Naive thymus-derived CD8-positive, alpha-beta T cell (primary cell): ENCODE results near the gene GLI1. TPM values are rescaled to one million over a fixed set of nuclear protein-coding genes. Genes with fewer than 3 reads are reported as not detected.

ENCODE experiments used
- ATAC-seq, 2 donors: fragments of 150-1000 bp; cut with Tn5 transposase in 1 of 2; sonication (Bioruptor Pico), chemical (Tn5 transposase) in 1 of 2; 1 replicate in 1 of 2; 2 replicates in 1 of 2; pipeline ENCODE4 v1.10.0; 2021; ENCODE audit warnings: mild to moderate bottlenecking in 2 of 2, moderate library complexity in 2 of 2
- POLR2A ChIA-PET: fragments of 350-600 bp; sonication (Branson Sonifier 250); formaldehyde crosslinking; loops from one replicate; lab custom pipeline; 2021; ENCODE audit warnings: antibody characterized with exemption; lab: Charles Lee
- DNase-seq, 10 donors: peaks; one replicate each; pipeline versions ENCODE4 v3.0.0 to v3.0.0-alpha.2; 2020 to 2022
- H3K27ac Mint-ChIP-seq, 10 donors: one replicate each; pipeline ENCODE4 v1.8.0; 2020 to 2022; ENCODE audit warnings: mild to moderate bottlenecking in 10 of 10, mixed read lengths in 10 of 10, moderate library complexity in 4 of 10, inconsistent platforms in 1 of 10
- H3K27me3 Mint-ChIP-seq, 5 donors: one replicate each; pipeline ENCODE4 v1.8.0; 2021 to 2022; ENCODE audit warnings: mixed read lengths in 5 of 5
- H3K36me3 Mint-ChIP-seq, 3 donors: one replicate each; pipeline ENCODE4 v1.8.0; 2020 to 2022; ENCODE audit warnings: mixed read lengths in 3 of 3, mild to moderate bottlenecking in 2 of 3, inconsistent platforms in 1 of 3
- H3K4me1 Mint-ChIP-seq, 4 donors: one replicate each; pipeline ENCODE4 v1.8.0; 2021 to 2022; ENCODE audit warnings: mixed read lengths in 4 of 4
- H3K4me3 Mint-ChIP-seq, 10 donors: one replicate each; pipeline ENCODE4 v1.8.0; 2020 to 2022; ENCODE audit warnings: mild to moderate bottlenecking in 10 of 10, mixed read lengths in 10 of 10, moderate library complexity in 6 of 10, inconsistent platforms in 1 of 10
- H3K9me3 Mint-ChIP-seq, 9 donors: one replicate each; pipeline ENCODE4 v1.8.0; 2020 to 2022; ENCODE audit warnings: mixed read lengths in 9 of 9, mild to moderate bottlenecking in 3 of 9, inconsistent platforms in 1 of 9, moderate library complexity in 1 of 9
- polyA plus RNA-seq, 3 donors: library from polyadenylated mRNA; unstranded; fragments of 300-500 nt; fragmentation: Illumina TruSeq; gene quantifications; one replicate each; pipeline ENCODE4 v1.2.3, GENCODE V29; 2021
- total RNA-seq, 8 experiments: library from RNA in 2 of 8; stranded (reverse) in 2 of 8; gene quantifications; one replicate each; pipeline ENCODE4 v1.2.3 and lab custom pipeline; 2021 to 2026

The GLI1 gene
- total and polyA plus RNA-seq, 5 experiments from 2014 or later, result 1.9 to 2.7 TPM; not detected in 3

DNA sequence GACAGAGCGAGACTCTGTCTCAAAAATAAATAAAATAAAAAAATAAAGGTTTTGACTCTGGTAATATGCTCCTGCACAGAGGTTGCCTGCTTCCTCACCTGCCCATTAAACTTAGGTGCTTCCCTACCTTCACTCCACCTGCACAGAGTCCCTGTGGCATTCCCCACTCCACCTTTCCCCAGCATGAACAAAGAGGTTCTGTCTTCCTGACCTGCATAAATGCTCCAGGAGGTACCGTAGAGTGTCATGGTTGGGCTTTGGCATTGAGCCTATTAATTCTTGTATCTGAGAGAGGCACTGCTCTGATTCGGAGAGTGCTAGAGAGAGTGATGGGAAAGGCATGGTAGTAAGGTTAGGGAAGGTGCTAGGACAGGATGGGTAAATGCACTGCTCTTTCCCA, 13.8 kb downstream of the GLI1 start:
- POLR2A ChIA-PET, result interaction anchor here (0.6 to 10.3 kb wide), 4 partner anchors 9 to 45 kb away, joined by 4 to 135 read pairs (median 45); partner anchors contain the start of genes DDIT3 and MARS1
- Mint-ChIP-seq H3K4me1 (peaks cover 29 to 75% (median 72%) of the 10 kb centered on the region in 4 donors), H3K4me3 (peak overlapping the region in 9 of 10 donors; percentile 1 to 81 (median 39)), H3K27me3 (no peaks in the 10 kb centered on the region), H3K9me3 (no peaks in the 10 kb centered on the region), H3K27ac (peak overlapping the region; percentile 51 to 94 (median 86)), H3K36me3 (peaks cover 5 to 68% (median 10%) of the 10 kb centered on the region in 3 donors)
- no peak for DNase-seq
- no peak for ATAC-seq

DNA sequence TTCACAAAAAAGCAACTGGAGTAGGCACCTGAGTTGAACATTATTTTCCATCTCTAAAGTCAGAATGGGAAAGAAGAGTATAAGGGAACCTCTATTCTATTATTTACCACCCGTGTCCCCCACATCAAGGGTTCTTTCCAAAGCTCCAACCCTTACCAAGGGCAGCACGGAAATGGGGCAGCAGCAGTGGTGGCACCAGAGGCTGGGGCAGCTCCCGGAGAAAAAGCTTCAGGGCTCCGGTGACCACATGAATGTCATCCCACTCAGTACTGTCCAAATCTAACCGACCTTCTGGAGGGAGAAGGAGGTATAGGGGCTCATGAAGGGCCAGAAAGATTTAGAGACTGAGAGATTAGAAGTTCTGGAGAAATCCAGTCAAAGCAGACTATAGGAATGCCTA, 14.3 kb downstream of the GLI1 start:
- ATAC-seq (no peak), DNase-seq (no peak)
- H3K36me3 Mint-ChIP-seq, result peaks cover 5 to 65% (median 10%) of the 10 kb centered on the region in 3 donors
- POLR2A ChIA-PET, result interaction anchor here (0.6 to 10.3 kb wide), 6 partner anchors 8 to 50 kb away, joined by 4 to 135 read pairs (median 22); partner anchors contain the start of genes DDIT3 and MARS1
- no peaks in the 10 kb centered on the region for H3K27me3 Mint-ChIP-seq
- H3K4me3 Mint-ChIP-seq, result peak overlapping the region; percentile 40 to 86 (median 76)
- H3K4me1 Mint-ChIP-seq, result peaks cover 34 to 77% (median 76%) of the 10 kb centered on the region in 4 donors
- H3K9me3 Mint-ChIP-seq, result no peaks in the 10 kb centered on the region
- H3K27ac Mint-ChIP-seq, result peak overlapping the region; percentile 77 to 95 (median 87)

DNA sequence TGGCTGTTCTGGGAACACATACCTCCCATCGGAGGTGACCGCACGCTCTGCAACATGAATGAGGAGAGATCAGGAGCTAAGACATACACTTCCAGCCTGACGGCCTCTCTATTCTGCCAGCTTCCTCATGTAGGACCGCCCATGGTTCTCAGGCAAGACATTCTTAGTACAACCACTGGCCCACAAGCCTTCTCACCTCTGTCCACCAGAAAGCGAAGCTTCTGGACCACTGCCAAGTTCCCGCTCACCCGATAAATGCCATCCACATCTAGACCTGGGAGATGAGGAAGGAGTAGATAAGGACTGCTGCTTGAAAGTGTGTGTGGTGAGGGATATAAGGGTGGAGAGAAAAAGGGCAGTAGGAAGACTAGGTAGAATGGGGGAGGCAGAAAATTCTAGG, 14.8 kb downstream of the GLI1 start:
- POLR2A ChIA-PET, result interaction anchor here (1.0 to 10.3 kb wide), 6 partner anchors 9 to 49 kb away, joined by 4 to 135 read pairs (median 22); partner anchors contain the start of genes DDIT3 and MARS1
- ATAC-seq, result no peak
- Mint-ChIP-seq H3K27me3 (no peaks in the 10 kb centered on the region), H3K27ac (peak overlapping the region; percentile 77 to 95 (median 87)), H3K36me3 (peaks cover 5 to 61% (median 10%) of the 10 kb centered on the region in 3 donors), H3K4me1 (peaks cover 39 to 81% (median 79%) of the 10 kb centered on the region in 4 donors), H3K4me3 (peak overlapping the region; percentile 40 to 86 (median 76)), H3K9me3 (no peaks in the 10 kb centered on the region)
- no peak for DNase-seq

DNA sequence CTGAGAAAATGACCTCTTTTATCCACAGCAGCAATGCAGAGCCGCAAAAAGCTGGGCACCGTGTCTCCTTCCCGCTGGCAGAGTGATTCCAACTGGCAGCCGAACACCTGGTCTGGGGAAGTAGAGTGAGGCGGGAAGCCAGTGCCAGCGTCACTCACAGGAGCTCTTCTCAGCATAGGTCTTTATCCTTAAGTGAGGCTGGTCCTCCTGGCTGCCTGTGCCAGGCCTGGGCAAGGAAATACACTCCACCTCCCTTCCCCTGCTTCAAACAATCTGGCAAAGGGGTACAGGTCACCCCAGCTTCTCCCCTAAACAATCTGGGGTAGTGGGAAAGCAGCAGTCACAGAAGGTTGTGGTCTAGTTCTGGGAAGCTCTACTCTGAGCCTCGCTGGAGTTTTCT, 15.3 kb downstream of the GLI1 start:
- Mint-ChIP-seq H3K4me1 (peaks cover 43 to 85% (median 80%) of the 10 kb centered on the region in 4 donors), H3K27me3 (no peaks in the 10 kb centered on the region), H3K4me3 (peak overlapping the region; percentile 40 to 86 (median 76)), H3K27ac (peak overlapping the region; percentile 43 to 95 (median 87)), H3K9me3 (no peaks in the 10 kb centered on the region), H3K36me3 (peaks cover 5 to 57% (median 10%) of the 10 kb centered on the region in 3 donors)
- no peak for DNase-seq
- ATAC-seq, result no peak
- POLR2A ChIA-PET, result interaction anchor here (1.0 to 10.3 kb wide), 6 partner anchors 9 to 49 kb away, joined by 4 to 135 read pairs (median 22); partner anchors contain the start of genes DDIT3 and MARS1

DNA sequence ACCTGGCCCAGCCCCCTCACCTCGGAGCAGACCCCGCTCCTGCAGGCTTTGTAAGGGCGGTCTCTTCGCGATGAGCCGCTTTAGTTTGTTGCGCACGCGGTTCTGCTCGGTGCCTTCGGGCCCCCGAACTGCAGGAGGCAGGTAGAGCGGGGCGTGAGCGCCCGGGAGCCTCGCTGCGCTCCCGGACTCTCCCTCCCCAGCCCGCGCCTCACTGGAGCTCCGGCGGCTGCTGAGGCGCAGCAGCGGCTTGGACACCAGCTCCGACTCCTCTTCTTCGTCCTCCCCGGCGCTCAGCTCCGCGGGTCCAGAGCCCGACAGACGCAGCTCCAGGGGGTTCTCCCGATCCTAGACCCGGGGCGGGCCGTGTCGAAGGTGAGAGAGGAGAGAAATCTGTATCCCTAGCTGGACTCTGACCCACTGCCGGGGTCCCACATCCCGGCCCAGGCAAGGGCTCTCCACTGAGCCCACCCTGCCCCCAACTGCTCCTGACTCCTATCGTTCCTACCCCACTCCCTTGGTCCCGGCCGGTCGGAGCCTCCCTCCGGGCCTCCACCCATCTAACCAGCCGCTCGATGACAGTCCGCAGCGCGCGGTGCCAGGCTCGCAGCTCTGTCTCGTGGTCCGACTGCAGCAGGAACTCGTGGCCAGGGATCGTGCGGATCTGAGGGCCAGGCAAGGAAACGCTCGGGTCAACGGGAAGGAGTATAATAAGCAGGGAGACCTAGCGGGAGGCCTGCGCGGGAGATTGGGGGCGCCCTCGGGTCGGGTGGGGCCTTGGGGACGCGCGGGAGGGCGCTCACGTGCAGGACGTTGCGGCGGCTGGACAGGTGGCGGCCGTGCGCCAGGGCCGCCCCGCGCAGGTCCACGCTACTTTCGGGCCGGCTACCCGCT, 15.9 kb downstream of the GLI1 start:
- Mint-ChIP-seq H3K27me3 (no peaks in the 10 kb centered on the region), H3K9me3 (no peaks in the 10 kb centered on the region), H3K27ac (peak overlapping the region; percentile 95 to 100 (median 100)), H3K4me3 (peak overlapping the region; percentile 62 to 100 (median 98)), H3K4me1 (peaks cover 44 to 92% (median 84%) of the 10 kb centered on the region in 4 donors), H3K36me3 (peaks cover 5 to 53% (median 10%) of the 10 kb centered on the region in 3 donors)
- POLR2A ChIA-PET, result interaction anchor here (0.6 to 10.3 kb wide), 9 partner anchors 8 to 48 kb away, joined by 3 to 135 read pairs (median 20); partner anchors contain the start of genes DDIT3, GLI1 and MARS1
- DNase-seq, result peak in 1 of 10 donors; percentile 63
- no peak for ATAC-seq

DNA sequence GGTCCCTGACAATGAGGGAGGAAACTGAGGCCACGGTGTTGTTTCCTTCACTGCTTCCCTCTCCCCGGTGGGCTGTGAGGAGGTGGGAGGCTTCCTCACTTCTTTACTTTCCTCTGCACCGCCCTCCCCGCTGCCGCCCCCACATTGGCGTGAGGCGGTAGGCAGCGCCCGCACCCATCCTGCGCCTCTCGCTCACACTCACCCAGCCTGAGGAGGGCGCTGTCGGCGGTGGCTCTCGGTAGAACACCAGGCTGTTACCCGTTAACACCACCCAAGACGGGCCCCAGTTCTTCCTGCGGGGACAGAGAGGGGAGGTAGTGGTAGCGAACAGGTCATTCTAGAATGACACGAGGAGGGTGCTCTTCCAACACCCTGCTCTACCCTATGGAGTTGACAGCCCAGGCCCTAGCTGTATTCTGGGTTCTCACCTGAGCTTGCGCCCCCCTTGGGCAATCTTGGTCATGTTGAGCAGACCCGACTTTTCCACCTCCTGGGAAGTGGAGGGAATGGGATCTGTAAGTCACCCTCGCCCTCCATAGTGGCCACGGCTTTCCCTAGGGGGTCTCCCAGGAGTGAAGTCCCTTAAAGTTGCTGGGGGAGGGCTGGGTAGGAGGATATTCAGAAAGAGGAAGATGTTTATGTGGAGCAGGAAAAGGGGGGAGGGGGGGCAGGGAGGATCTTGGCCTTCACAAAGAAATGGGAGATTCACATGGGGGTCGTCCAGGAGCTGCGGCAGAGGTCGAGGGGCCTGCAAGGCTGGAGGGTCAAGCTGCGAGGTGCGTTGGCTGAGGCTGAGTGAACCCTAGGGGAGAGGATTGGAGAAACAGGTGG, 16.8 kb downstream of the GLI1 start:
- DNase-seq (peak; percentile 59 to 90 (median 76)), ATAC-seq (peak; percentile 13 to 41)
- POLR2A ChIA-PET, result interaction anchor here (0.6 to 10.3 kb wide), 13 partner anchors 11 to 265 kb away, joined by 3 to 135 read pairs (median 4); partner anchors contain the start of genes DDIT3, GLI1, MARS1 and PIP4K2C
- Mint-ChIP-seq H3K36me3 (peaks cover 5 to 47% (median 10%) of the 10 kb centered on the region in 3 donors), H3K4me1 (peaks cover 48 to 95% (median 88%) of the 10 kb centered on the region in 4 donors), H3K9me3 (no peaks in the 10 kb centered on the region), H3K4me3 (peak overlapping the region; percentile 94 to 100 (median 98)), H3K27me3 (no peaks in the 10 kb centered on the region), H3K27ac (peak overlapping the region; percentile 97 to 100 (median 100))

DNA sequence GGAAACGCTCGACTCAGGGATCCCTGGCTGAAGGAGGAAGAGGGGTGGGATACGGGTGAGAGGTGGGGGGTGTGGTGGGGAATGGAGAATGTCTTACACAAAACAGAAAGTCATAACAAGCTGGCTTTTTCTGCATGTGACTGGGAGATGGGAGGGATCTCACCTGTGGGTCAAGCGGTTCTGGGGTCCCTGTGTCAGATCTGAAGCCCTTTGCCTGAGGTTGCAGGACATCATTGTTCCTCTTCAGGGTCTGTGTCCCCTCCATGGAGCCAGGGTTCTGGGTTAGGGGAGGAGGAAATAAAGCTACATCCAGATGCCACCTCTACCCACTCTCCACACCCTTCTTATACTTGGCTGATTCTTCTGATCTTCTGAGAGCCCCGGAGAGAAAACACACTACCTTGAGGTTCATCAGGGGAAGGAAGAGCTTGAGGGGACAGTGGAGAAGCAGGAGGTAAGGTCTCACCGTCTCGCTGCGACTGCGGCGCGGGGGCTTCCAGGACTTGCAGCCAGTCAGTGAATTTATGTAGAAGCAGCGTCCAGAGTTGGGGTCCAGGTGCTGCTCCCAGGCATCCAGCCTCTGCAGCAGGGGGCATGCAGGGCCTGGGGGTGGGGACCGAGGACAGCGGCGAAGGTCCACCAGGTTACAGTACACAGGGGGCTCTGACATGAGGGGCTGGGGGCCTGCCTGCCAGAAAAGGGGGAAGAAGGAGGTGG, 17.6 kb downstream of the GLI1 start:
- H3K27ac Mint-ChIP-seq, result peak overlapping the region; percentile 97 to 100 (median 100)
- no peaks in the 10 kb centered on the region for H3K9me3 Mint-ChIP-seq
- H3K4me3 Mint-ChIP-seq, result peak overlapping the region; percentile 94 to 100 (median 98)
- ATAC-seq (peak; percentile 21 to 26), DNase-seq (peak in 5 of 10 donors; percentile 32 to 70 (median 61))
- peaks cover 5 to 39% (median 10%) of the 10 kb centered on the region in 3 donors for H3K36me3 Mint-ChIP-seq
- POLR2A ChIA-PET, result interaction anchor here (0.6 to 10.3 kb wide), 20 partner anchors 8 to 387 kb away, joined by 3 to 135 read pairs (median 4); partner anchors contain the start of genes DDIT3, GLI1, MARS1 and PIP4K2C
- no peaks in the 10 kb centered on the region for H3K27me3 Mint-ChIP-seq
- peaks cover 53 to 95% (median 87%) of the 10 kb centered on the region in 4 donors for H3K4me1 Mint-ChIP-seq

DNA sequence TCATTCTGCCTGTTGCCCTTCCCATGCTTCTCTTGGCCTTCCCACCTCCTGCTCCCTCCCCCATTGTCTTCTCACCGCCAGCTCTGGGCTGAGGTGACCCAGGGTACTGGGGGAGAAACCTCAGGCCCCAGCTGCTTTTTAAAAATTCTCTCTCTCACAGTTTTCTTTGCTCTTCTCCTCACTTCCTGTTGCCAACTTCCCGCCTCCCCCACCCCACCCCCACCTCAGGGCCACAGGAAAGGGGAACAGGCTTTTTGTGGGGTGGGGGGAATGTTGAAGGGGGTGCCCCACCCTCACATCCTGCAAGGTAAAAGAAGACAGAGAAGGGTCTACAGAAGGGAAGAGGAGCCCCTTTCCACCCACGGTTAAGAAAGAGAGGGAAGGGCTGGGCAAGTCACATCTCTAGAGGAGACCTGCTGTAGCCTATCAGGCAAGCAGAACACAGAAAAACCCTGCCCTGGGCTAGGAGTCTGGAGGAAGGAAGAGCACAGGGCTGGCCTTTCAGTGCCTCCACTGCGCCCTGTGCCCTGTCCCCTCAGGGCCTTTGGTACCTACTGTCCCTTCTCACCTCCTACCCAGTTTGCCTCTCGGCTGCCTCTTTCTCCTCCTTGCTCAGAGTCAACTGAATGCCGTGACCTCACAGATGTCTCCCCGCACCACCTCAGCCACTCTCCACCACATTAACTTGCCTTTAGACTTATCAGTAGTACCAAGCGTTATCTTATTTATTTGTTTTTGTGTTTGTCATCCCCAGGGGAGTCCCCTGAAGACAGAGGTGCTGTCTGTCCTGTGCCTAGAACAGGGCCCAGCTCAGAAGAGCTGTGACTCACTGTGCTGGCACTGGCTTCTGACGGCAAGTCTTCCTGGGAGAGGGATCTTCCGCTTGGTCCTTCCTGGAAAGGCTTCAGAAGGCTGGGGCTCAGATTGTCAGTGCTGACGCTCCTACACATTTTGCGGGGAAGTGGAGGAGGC, 18.4 kb downstream of the GLI1 start:
- ATAC-seq (peak; percentile 43 to 46), DNase-seq (peak in 9 of 10 donors; percentile 27 to 80 (median 54))
- Mint-ChIP-seq H3K27ac (peak overlapping the region; percentile 97 to 100 (median 100)), H3K4me3 (peak overlapping the region; percentile 94 to 100 (median 98)), H3K27me3 (no peaks in the 10 kb centered on the region), H3K9me3 (no peaks in the 10 kb centered on the region), H3K36me3 (peaks cover 5 to 31% (median 8%) of the 10 kb centered on the region in 3 donors), H3K4me1 (peaks cover 50 to 88% (median 80%) of the 10 kb centered on the region in 4 donors)
- POLR2A ChIA-PET, result interaction anchor here (0.7 to 10.3 kb wide), 18 partner anchors 9 to 388 kb away, joined by 3 to 135 read pairs (median 4); partner anchors contain the start of genes DDIT3, GLI1, MARS1 and PIP4K2C

DNA sequence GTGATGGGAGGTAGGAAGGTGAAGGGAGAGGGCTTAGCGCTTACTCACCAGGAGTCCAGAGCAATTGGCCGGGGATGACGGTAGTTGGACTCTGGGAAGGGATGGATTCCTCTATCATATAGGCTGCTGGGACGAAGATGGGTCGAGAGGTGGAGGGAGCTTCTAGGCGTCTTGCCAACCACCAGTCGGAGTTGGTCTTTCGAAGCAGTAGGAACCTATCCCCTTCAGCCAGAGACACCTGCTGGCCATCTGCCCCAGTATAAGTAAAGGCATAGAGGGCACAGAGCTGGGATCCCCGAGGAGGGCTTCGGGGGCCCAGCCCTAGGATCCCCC, 19.4 kb downstream of the GLI1 start:
- H3K4me3 Mint-ChIP-seq, result peak overlapping the region; percentile 94 to 100 (median 98)
- ATAC-seq, result no peak
- peaks cover 5 to 21% (median 8%) of the 10 kb centered on the region in 3 donors for H3K36me3 Mint-ChIP-seq
- H3K27me3 Mint-ChIP-seq, result no peaks in the 10 kb centered on the region
- peaks cover 44 to 86% (median 77%) of the 10 kb centered on the region in 4 donors for H3K4me1 Mint-ChIP-seq
- DNase-seq, result no peak
- POLR2A ChIA-PET, result interaction anchor here (1.0 to 10.3 kb wide), 6 partner anchors 11 to 262 kb away, joined by 3 to 135 read pairs (median 18); partner anchors contain the start of genes DDIT3, GLI1 and MARS1
- no peaks in the 10 kb centered on the region for H3K9me3 Mint-ChIP-seq
- peak overlapping the region; percentile 97 to 100 (median 100) for H3K27ac Mint-ChIP-seq
